Osteoblast (primary cell): Measurements from ENCODE around the gene C5. TPM values are rescaled to one million over a fixed set of nuclear protein-coding genes. Genes with fewer than 3 reads are reported as not detected.

Experiments used
- DNase-seq: peaks from one replicate; pipeline ENCODE4 v3.0.0; 2011; ENCODE audit warnings: low spot score, mixed read lengths; ENCODE audit not compliant: insufficient read length; ENCODE audit errors: missing footprints
- H2AFZ ChIP-seq: 2 replicates; pipeline ENCODE4 v1.6.0; 2011; ENCODE audit warnings: mild to moderate bottlenecking, low read length
- H3K27ac ChIP-seq: 2 replicates; pipeline ENCODE4 v1.5.1; 2011; ENCODE audit warnings: mild to moderate bottlenecking, low read depth, low read length, moderate library complexity
- H3K27me3 ChIP-seq: 2 replicates; pipeline ENCODE4 v1.6.0; 2012; ENCODE audit warnings: mild to moderate bottlenecking, control low read depth, inconsistent platforms, low read length, moderate library complexity; ENCODE audit not compliant: insufficient read depth
- H3K36me3 ChIP-seq: 2 replicates; pipeline ENCODE4 v1.5.1; 2011; ENCODE audit warnings: mild to moderate bottlenecking, low read length, control low read depth, moderate library complexity; ENCODE audit not compliant: insufficient read depth
- H3K4me1 ChIP-seq: 2 replicates; pipeline ENCODE4 v1.5.1; 2011; ENCODE audit warnings: mild to moderate bottlenecking, low read length, control low read depth, moderate library complexity; ENCODE audit not compliant: insufficient read depth
- H3K4me2 ChIP-seq: 2 replicates; pipeline ENCODE4 v1.6.0; 2011; ENCODE audit warnings: mild to moderate bottlenecking, low read length; ENCODE audit not compliant: insufficient read depth
- H3K4me3 ChIP-seq: fragments of 200-600 bp; sonication (generic); 3 replicates; pipeline ENCODE4 v1.5.1; 2012; ENCODE audit warnings: mild to moderate bottlenecking, low read length, inconsistent platforms; ENCODE audit not compliant: insufficient read depth
- H3K79me2 ChIP-seq: 2 replicates; pipeline ENCODE4 v1.6.0; 2012; ENCODE audit warnings: mild to moderate bottlenecking, low read length, control low read depth, inconsistent platforms; ENCODE audit not compliant: insufficient read depth
- H3K9me3 ChIP-seq: 2 replicates; pipeline ENCODE4 v1.5.1; 2011; ENCODE audit warnings: low read depth, low read length, control low read depth
- H4K20me1 ChIP-seq: 2 replicates; pipeline ENCODE4 v1.6.0; 2012; ENCODE audit warnings: mild to moderate bottlenecking, low read length, control low read depth; ENCODE audit not compliant: insufficient read depth
- total RNA-seq: library from RNA; depleted of rRNA; stranded (reverse); fragments of >200 nt; gene quantifications from 2 replicates; pipeline ENCODE4 v1.2.3, GENCODE V29; 2012
- TF ChIP-seq, protein P1 (sequence below): IDR thresholded peaks from 2 replicates; pipeline ENCODE4 v1.5.1; 2011; ENCODE audit warnings: mild to moderate bottlenecking, low read depth, low read length, moderate library complexity; ENCODE audit errors: extremely low read depth

The C5 gene
- total RNA-seq, 1 donor: 5.1 TPM

DNA sequence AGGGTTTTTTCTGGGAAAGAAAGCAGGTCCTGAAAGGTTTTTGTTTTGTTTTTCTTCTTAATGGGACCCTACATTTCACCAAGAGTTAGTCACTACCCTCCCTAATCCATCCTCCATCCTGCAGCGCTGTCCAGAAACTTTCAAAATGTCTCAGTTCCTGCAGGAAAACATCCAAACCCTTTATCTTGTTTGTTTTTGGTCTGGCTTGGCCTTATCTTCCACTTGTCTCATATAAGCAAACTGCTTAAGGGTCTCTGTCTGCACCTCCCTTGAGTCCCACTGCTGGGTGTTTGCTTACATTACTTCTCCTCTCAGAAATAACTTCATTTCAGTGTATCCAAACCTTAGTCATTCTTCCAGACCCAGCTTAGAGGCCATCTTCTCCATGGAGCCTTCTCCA lies 112.5 kb downstream of the C5 start:
- H3K4me3 ChIP-seq: no peak overlapping the region
- no peak overlapping the region for H2AFZ ChIP-seq
- peaks cover 60% of the 10 kb centered on the region for H3K4me1 ChIP-seq
- no peaks in the 10 kb centered on the region for H3K27me3 ChIP-seq
- no peaks in the 10 kb centered on the region for H3K9me3 ChIP-seq
- DNase-seq: no peak
- no peaks in the 10 kb centered on the region for H3K36me3 ChIP-seq
- TF ChIP-seq, protein P1, sequence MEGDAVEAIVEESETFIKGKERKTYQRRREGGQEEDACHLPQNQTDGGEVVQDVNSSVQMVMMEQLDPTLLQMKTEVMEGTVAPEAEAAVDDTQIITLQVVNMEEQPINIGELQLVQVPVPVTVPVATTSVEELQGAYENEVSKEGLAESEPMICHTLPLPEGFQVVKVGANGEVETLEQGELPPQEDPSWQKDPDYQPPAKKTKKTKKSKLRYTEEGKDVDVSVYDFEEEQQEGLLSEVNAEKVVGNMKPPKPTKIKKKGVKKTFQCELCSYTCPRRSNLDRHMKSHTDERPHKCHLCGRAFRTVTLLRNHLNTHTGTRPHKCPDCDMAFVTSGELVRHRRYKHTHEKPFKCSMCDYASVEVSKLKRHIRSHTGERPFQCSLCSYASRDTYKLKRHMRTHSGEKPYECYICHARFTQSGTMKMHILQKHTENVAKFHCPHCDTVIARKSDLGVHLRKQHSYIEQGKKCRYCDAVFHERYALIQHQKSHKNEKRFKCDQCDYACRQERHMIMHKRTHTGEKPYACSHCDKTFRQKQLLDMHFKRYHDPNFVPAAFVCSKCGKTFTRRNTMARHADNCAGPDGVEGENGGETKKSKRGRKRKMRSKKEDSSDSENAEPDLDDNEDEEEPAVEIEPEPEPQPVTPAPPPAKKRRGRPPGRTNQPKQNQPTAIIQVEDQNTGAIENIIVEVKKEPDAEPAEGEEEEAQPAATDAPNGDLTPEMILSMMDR: no peak
- no peaks in the 10 kb centered on the region for H4K20me1 ChIP-seq
- no peaks in the 10 kb centered on the region for H3K79me2 ChIP-seq
- H3K4me2 ChIP-seq: peak overlapping the region; percentile 43
- H3K27ac ChIP-seq: peak overlapping the region; percentile 86

DNA sequence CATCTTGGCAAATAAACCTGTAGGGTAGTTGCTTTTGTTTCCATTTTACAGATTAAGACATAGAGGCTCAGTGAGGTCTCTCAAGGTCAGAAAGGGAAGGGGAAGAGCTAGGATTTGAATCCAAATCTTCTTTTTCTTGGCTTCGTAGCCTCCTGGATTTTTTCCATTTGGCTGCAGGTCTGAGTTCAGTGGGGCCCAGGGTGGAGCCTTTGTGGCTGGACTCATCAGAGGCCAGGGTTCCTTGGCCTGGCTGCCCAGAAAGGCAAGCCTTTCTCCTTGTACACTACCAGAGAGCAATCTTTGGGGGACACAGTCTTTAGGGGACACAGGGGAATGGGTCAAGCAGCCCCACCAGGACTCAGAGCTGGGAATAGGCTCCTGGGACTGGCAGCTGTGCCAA lies 112.9 kb downstream of the C5 start:
- H3K4me3 ChIP-seq: no peak overlapping the region
- H2AFZ ChIP-seq: no peak overlapping the region
- TF ChIP-seq, protein P1: no peak
- peak overlapping the region; percentile 43 for H3K4me2 ChIP-seq
- H3K9me3 ChIP-seq: no peaks in the 10 kb centered on the region
- H3K27ac ChIP-seq: peak overlapping the region; percentile 86
- H4K20me1 ChIP-seq: no peaks in the 10 kb centered on the region
- H3K79me2 ChIP-seq: no peaks in the 10 kb centered on the region
- peaks cover 59% of the 10 kb centered on the region for H3K4me1 ChIP-seq
- no peak for DNase-seq
- no peaks in the 10 kb centered on the region for H3K27me3 ChIP-seq
- H3K36me3 ChIP-seq: no peaks in the 10 kb centered on the region

DNA sequence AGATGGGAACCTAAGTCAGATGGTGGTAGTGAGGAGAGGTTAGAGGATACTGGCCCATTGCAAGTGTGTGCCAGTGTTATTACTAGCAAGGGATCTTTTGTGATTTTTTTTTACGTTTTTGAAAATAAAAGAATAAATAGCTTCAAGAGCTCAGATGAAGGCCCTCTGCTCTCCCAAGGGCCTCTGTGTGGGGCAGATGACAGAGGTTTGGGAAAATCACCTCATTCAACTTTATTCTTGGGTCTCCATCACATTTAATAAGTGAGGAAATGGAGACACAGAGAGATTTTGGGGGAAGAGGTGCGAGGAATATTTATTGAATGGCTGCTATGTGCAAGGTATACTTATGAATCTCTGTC lies 113.3 kb downstream of the C5 start:
- H3K9me3 ChIP-seq: no peaks in the 10 kb centered on the region
- no peak for DNase-seq
- H3K79me2 ChIP-seq: no peaks in the 10 kb centered on the region
- no peaks in the 10 kb centered on the region for H3K27me3 ChIP-seq
- peak overlapping the region; percentile 86 for H3K27ac ChIP-seq
- TF ChIP-seq, protein P1: no peak
- no peak overlapping the region for H2AFZ ChIP-seq
- no peak overlapping the region for H3K4me2 ChIP-seq
- no peaks in the 10 kb centered on the region for H3K36me3 ChIP-seq
- peaks cover 59% of the 10 kb centered on the region for H3K4me1 ChIP-seq
- no peak overlapping the region for H3K4me3 ChIP-seq
- H4K20me1 ChIP-seq: no peaks in the 10 kb centered on the region

DNA sequence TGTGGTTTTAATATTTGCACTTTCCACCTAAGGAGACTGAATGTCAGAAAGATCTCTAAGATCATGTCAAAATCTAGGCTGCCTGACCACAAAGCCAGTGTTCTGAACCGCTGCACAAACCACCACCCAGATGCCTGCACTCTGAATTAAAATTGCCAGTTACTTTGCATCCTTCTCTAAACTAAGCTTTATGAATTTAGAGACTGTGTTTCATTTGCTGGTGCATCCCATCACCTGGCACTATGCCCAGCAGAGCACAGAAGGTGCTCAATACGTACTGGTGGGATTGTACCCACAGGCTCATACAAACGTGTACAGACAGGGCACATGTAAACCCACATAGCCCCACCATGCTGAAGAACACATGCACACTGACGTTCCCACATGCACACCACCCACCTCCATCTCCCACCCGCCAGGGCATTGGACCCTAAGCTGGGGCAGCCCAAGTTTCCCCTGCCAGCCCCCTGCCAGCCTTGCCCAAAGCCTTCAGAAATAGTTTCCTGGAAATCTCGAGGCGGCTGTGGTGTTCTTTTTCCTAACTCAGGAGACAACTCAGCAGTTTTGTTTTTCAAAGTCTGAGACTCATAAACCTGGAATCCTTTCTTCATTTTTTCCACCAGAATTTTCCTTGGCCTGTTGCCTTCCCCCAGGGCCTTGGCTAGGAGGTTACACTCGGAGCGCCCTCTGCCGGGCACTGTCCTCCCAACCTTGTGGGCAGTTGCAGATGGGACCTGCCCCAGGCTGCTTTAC lies 113.9 kb downstream of the C5 start:
- Histone ChIP-seq H3K9me3 (no peaks in the 10 kb centered on the region), H3K4me1 (peaks cover 59% of the 10 kb centered on the region), H3K79me2 (no peaks in the 10 kb centered on the region), H3K27me3 (no peaks in the 10 kb centered on the region), H3K27ac (peak overlapping the region; percentile 86), H2AFZ (no peak overlapping the region), H4K20me1 (no peaks in the 10 kb centered on the region), H3K4me2 (peak overlapping the region; percentile 84), H3K4me3 (peak overlapping the region; percentile 56), H3K36me3 (no peaks in the 10 kb centered on the region)
- TF ChIP-seq, protein P1: peak; percentile 98
- DNase-seq: peak; percentile 93
